ENCODE measurements around the gene CDH20.

CDH20 gene

GRCh38 chr18:61286867-61287266, 46.4 kb upstream of the CDH20 start:
- Histone ChIP-seq H3K27me3 (ENCODE audit: control insufficient read depth, low read length) (no peaks in the 10 kb centered on the region), H4K20me1 (ENCODE audit: control insufficient read depth, insufficient read depth, low read depth, low read length) (no peaks in the 10 kb centered on the region), H3K79me2 (ENCODE audit: control insufficient read depth, low read length) (no peaks in the 10 kb centered on the region), H3K4me1 (ENCODE audit: control insufficient read depth, low read length) (no peaks in the 10 kb centered on the region), H3K27ac (ENCODE audit: low read depth, low read length) (no peak overlapping the region), H3K9me2 (replicated peaks; ENCODE audit: control insufficient read depth, low read length) (no peaks in the 10 kb centered on the region), H3K9me3 (ENCODE audit: control insufficient read depth, insufficient read depth, low read length) (no peaks in the 10 kb centered on the region), H3K36me3 (ENCODE audit: control insufficient read depth, low read length) (no peaks in the 10 kb centered on the region), H3K4me3 (ENCODE audit: low read length) (no peak overlapping the region), H3F3A (ENCODE audit: control insufficient read depth, insufficient read depth) (no peaks in the 10 kb centered on the region), H3K4me2 (ENCODE audit: low read length) (no peak overlapping the region)
- no peak for TF ChIP-seq EZH2phosphoT487 (IDR thresholded peaks at IDR 0.05; ENCODE audit: borderline replicate concordance, low read length)
- TF ChIP-seq, protein P1, sequence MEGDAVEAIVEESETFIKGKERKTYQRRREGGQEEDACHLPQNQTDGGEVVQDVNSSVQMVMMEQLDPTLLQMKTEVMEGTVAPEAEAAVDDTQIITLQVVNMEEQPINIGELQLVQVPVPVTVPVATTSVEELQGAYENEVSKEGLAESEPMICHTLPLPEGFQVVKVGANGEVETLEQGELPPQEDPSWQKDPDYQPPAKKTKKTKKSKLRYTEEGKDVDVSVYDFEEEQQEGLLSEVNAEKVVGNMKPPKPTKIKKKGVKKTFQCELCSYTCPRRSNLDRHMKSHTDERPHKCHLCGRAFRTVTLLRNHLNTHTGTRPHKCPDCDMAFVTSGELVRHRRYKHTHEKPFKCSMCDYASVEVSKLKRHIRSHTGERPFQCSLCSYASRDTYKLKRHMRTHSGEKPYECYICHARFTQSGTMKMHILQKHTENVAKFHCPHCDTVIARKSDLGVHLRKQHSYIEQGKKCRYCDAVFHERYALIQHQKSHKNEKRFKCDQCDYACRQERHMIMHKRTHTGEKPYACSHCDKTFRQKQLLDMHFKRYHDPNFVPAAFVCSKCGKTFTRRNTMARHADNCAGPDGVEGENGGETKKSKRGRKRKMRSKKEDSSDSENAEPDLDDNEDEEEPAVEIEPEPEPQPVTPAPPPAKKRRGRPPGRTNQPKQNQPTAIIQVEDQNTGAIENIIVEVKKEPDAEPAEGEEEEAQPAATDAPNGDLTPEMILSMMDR (IDR thresholded peaks at IDR 0.05; ENCODE audit: low read depth, low read length, poor library complexity, severe bottlenecking) = no peak

DNA sequence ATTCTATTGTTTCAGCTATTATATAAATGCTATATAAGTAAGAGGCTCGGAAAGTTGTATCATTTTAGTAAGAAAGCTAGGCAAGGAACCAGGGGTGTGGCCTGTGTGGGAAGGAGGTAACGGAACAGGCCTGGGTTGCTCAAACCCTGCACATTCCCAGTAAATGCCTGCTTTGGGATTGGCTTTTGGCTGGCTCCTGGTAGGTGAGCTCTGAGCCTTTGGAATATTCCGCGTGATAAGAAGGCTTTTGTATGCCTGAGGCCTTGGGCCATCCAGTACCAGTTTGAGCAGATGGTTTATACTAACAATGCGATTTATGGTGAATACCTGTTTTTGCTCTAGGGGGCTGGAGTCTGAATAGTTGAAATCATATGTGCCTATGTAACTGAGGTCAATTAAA, 42.6 kb upstream of the CDH20 start:
- Histone ChIP-seq H3K27ac (ENCODE audit: low read depth, low read length) (no peak overlapping the region), H3K9me3 (ENCODE audit: control insufficient read depth, insufficient read depth, low read length) (no peaks in the 10 kb centered on the region), H3K9me2 (replicated peaks; ENCODE audit: control insufficient read depth, low read length) (no peaks in the 10 kb centered on the region), H3K27me3 (ENCODE audit: control insufficient read depth, low read length) (no peaks in the 10 kb centered on the region), H3K4me3 (ENCODE audit: low read length) (no peak overlapping the region), H3K4me2 (ENCODE audit: low read length) (no peak overlapping the region), H3K79me2 (ENCODE audit: control insufficient read depth, low read length) (no peaks in the 10 kb centered on the region), H3F3A (ENCODE audit: control insufficient read depth, insufficient read depth) (no peaks in the 10 kb centered on the region), H3K4me1 (ENCODE audit: control insufficient read depth, low read length) (no peaks in the 10 kb centered on the region), H3K36me3 (ENCODE audit: control insufficient read depth, low read length) (no peaks in the 10 kb centered on the region), H4K20me1 (ENCODE audit: control insufficient read depth, insufficient read depth, low read depth, low read length) (no peaks in the 10 kb centered on the region)
- TF ChIP-seq, protein P1 (IDR thresholded peaks at IDR 0.05; ENCODE audit: low read depth, low read length, poor library complexity, severe bottlenecking) = no peak
- TF ChIP-seq EZH2phosphoT487 (IDR thresholded peaks at IDR 0.05; ENCODE audit: borderline replicate concordance, low read length) = no peak

- TF ChIP-seq, protein P1 (IDR thresholded peaks at IDR 0.05; ENCODE audit: low read depth, low read length, poor library complexity, severe bottlenecking) = no peak
- TF ChIP-seq EZH2phosphoT487 (IDR thresholded peaks at IDR 0.05; ENCODE audit: borderline replicate concordance, low read length) = no peak
- H3K4me2 ChIP-seq (ENCODE audit: low read length) = no peak overlapping the region
- H3F3A ChIP-seq (ENCODE audit: control insufficient read depth, insufficient read depth) = no peaks in the 10 kb centered on the region
- no peak overlapping the region for H3K27ac ChIP-seq (ENCODE audit: low read depth, low read length)
- H3K9me2 ChIP-seq (replicated peaks; ENCODE audit: control insufficient read depth, low read length) = no peaks in the 10 kb centered on the region
- no peaks in the 10 kb centered on the region for H3K36me3 ChIP-seq (ENCODE audit: control insufficient read depth, low read length)
- no peaks in the 10 kb centered on the region for H3K9me3 ChIP-seq (ENCODE audit: control insufficient read depth, insufficient read depth, low read length)
- H4K20me1 ChIP-seq (ENCODE audit: control insufficient read depth, insufficient read depth, low read depth, low read length) = no peaks in the 10 kb centered on the region
- no peaks in the 10 kb centered on the region for H3K4me1 ChIP-seq (ENCODE audit: control insufficient read depth, low read length)
- H3K79me2 ChIP-seq (ENCODE audit: control insufficient read depth, low read length) = no peaks in the 10 kb centered on the region
- no peak overlapping the region for H3K4me3 ChIP-seq (ENCODE audit: low read length)
- H3K27me3 ChIP-seq (ENCODE audit: control insufficient read depth, low read length) = no peaks in the 10 kb centered on the region
Observed at GRCh38 chr18:61292280-61293035, 40.8 kb upstream of the CDH20 start.

Data from DOHH2 (cell line).